Duodenal mucosa (tissue), 2 donors: ENCODE results near the gene LAIR1.
A peak's percentile ranks its signal among the peaks of the same experiment; 100 is the strongest.
"Not testable (repeated sequence)": the region's sequence is repeated elsewhere in the genome, so short reads cannot be mapped to it uniquely, and the experiment has no call there.

Source experiments
- H3K27ac ChIP-seq: one replicate; pipeline ENCODE4 v1.7.0; 2013; ENCODE audit warnings: low read depth, low read length
- H3K27me3 ChIP-seq, 2 donors: one replicate each; pipeline ENCODE4 v1.7.0; 2013; ENCODE audit warnings: low read length in 2 of 2, control low read depth in 1 of 2; ENCODE audit not compliant: insufficient read depth in 2 of 2, control insufficient read depth in 1 of 2
- H3K36me3 ChIP-seq, 2 donors: one replicate each; pipeline ENCODE4 v1.7.0; 2013; ENCODE audit warnings: low read length in 2 of 2, control low read depth in 1 of 2; ENCODE audit not compliant: insufficient read depth in 2 of 2, control insufficient read depth in 1 of 2
- H3K4me1 ChIP-seq, 2 donors: one replicate each; pipeline ENCODE4 v1.7.0; 2013; ENCODE audit warnings: low read length in 2 of 2, control low read depth in 1 of 2; ENCODE audit not compliant: insufficient read depth in 2 of 2, control insufficient read depth in 1 of 2
- H3K4me3 ChIP-seq, 2 donors: one replicate each; pipeline ENCODE4 v1.7.0; 2013; ENCODE audit warnings: low read length in 2 of 2, low read depth in 1 of 2
- H3K9ac ChIP-seq, 2 donors: one replicate each; pipeline ENCODE4 v1.7.0; 2013; ENCODE audit warnings: low read length in 2 of 2, low read depth in 1 of 2
- H3K9me3 ChIP-seq, 2 donors: one replicate each; pipeline ENCODE4 v1.7.0; 2013; ENCODE audit warnings: low read length in 2 of 2, control low read depth in 1 of 2; ENCODE audit not compliant: control insufficient read depth in 1 of 2

Gene LAIR1

DNA sequence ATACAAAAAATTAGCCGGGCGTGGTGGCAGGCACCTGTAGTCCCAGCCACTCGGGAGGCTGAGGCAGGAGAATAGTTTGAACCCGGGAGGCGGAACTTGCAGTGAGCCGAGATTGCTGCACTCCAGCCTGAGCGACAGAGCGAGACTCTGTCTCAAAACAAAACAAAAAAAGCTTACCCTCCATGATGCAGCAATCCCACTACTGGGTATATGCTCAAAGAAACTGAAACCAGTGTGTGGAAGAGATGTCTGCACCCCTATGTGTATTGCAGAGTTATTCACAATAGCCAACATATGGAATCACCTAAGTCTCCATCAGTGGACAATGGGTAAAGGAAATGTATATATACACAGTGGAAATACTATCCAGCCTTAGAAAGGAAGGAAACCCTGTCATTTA lies 31.0 kb upstream of the LAIR1 start:
- Histone ChIP-seq H3K27ac (no peak overlapping the region), H3K27me3 (no peaks in the 10 kb centered on the region), H3K4me1 (no peaks in the 10 kb centered on the region), H3K4me3 (no peak overlapping the region), H3K36me3 (no peaks in the 10 kb centered on the region), H3K9me3 (no peaks in the 10 kb centered on the region), H3K9ac (no peak overlapping the region)

- peaks cover 4 to 7% of the 10 kb centered on the region in 2 donors for H3K4me1 ChIP-seq
- no peaks in the 10 kb centered on the region for H3K9me3 ChIP-seq
- no peak overlapping the region for H3K27ac ChIP-seq
- peaks cover 3% of the 10 kb centered on the region in 2 donors for H3K27me3 ChIP-seq
- no peak overlapping the region for H3K4me3 ChIP-seq
- no peaks in the 10 kb centered on the region for H3K36me3 ChIP-seq
- no peak overlapping the region for H3K9ac ChIP-seq
Observed at GRCh38 chr19:54393381-54393780, 28.6 kb upstream of the LAIR1 start.

- Histone ChIP-seq H3K4me1 (peaks cover 5 to 7% of the 10 kb centered on the region in 2 donors), H3K9ac (no peak overlapping the region), H3K9me3 (no peaks in the 10 kb centered on the region), H3K27me3 (peaks cover 7 to 8% of the 10 kb centered on the region in 2 donors), H3K27ac (no peak overlapping the region), H3K36me3 (no peaks in the 10 kb centered on the region), H3K4me3 (no peak overlapping the region)
Observed at GRCh38 chr19:54392105-54392504, 27.4 kb upstream of the LAIR1 start.

DNA sequence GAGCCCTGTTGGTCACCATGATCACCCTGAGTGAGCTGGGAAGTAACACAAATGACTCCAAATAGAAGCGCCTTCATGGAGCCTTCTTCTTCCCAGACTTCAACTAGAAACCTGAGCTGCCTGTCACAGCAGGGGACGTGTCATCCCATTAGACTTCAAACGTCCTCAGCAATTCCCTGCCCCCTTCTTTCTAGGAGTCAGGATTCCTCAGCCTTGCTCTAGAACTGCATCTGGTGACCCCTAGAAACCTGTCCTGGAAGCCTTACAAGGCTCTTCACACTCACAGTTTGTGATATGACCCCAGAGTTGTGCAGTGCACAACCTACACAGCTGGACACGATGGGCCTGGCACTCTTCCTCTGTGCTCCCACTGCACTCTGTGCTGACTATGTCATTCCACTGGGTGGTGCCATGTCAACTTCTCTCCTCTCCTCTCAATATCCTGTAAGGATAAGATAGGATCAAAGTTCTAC lies 26.9 kb upstream of the LAIR1 start:
- no peaks in the 10 kb centered on the region for H3K9me3 ChIP-seq
- H3K4me3 ChIP-seq: no peak overlapping the region
- H3K9ac ChIP-seq: no peak overlapping the region
- peaks cover 7 to 8% of the 10 kb centered on the region in 2 donors for H3K27me3 ChIP-seq
- no peak overlapping the region for H3K27ac ChIP-seq
- H3K4me1 ChIP-seq: peaks cover 5 to 7% of the 10 kb centered on the region in 2 donors
- H3K36me3 ChIP-seq: no peaks in the 10 kb centered on the region

DNA sequence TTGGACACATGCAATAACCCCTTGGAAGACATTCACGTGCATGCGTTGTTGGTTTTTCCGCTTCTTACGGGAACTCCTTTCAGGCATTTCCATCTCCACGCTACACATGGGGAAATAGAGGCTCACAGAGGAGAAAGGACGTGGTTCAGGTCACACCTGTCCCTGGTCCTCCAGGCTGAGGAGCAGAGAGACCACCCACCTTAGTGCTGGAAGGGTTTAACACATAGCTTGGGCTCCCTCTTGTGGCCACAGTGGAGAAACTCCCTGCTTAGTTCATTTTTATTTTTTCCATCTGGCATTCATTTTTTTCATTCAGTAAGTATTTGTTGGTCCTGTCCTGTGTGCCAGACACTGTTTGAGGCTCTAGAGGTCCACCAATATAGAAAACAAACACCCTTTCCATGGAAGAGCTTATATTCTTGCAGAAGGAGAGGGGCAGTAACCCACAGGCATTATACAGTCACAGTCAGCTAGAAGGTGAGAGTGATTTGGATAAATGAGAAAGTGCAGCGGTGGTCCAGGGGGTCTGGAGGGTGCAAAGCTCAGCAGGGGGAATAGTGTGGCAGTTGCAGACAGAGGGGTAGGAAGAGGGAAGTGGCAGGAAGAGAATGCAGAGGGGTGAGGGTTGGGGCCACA lies 26.3 kb upstream of the LAIR1 start:
- no peaks in the 10 kb centered on the region for H3K36me3 ChIP-seq
- H3K4me3 ChIP-seq: no peak overlapping the region
- no peaks in the 10 kb centered on the region for H3K9me3 ChIP-seq
- H3K27ac ChIP-seq: no peak overlapping the region
- H3K27me3 ChIP-seq: peaks cover 7 to 8% of the 10 kb centered on the region in 2 donors
- H3K9ac ChIP-seq: no peak overlapping the region
- H3K4me1 ChIP-seq: peaks cover 5 to 7% of the 10 kb centered on the region in 2 donors

- Histone ChIP-seq H3K4me3 (no peak overlapping the region), H3K36me3 (no peaks in the 10 kb centered on the region), H3K9ac (no peak overlapping the region), H3K27ac (no peak overlapping the region), H3K27me3 (peaks cover 7 to 8% of the 10 kb centered on the region in 2 donors), H3K9me3 (no peaks in the 10 kb centered on the region), H3K4me1 (peaks cover 5 to 7% of the 10 kb centered on the region in 2 donors)
Observed at GRCh38 chr19:54389553-54389952, 24.8 kb upstream of the LAIR1 start.

- H3K4me3 ChIP-seq: peak overlapping the region; percentile 52 to 65
Observed at GRCh38 chr19:54388802-54389139, 24.0 kb upstream of the LAIR1 start.

GRCh38 chr19:54387991-54388801 lies 23.5 kb upstream of the LAIR1 start:
- no peaks in the 10 kb centered on the region for H3K36me3 ChIP-seq
- peak overlapping the region in 1 of 2 donors; percentile 47 for H3K9ac ChIP-seq
- H3K27ac ChIP-seq: no peak overlapping the region
- no peaks in the 10 kb centered on the region for H3K9me3 ChIP-seq
- peaks cover 7 to 8% of the 10 kb centered on the region in 2 donors for H3K27me3 ChIP-seq
- H3K4me3 ChIP-seq: peak overlapping the region; percentile 52 to 65
- peaks cover 5 to 7% of the 10 kb centered on the region in 2 donors for H3K4me1 ChIP-seq

More at GRCh38 chr19:54388802-54389139, 24.0 kb upstream of the LAIR1 start:
- no peaks in the 10 kb centered on the region for H3K9me3 ChIP-seq
- no peak overlapping the region for H3K27ac ChIP-seq
- H3K36me3 ChIP-seq: no peaks in the 10 kb centered on the region
- H3K27me3 ChIP-seq: peaks cover 7 to 8% of the 10 kb centered on the region in 2 donors
- H3K4me1 ChIP-seq: peaks cover 5 to 7% of the 10 kb centered on the region in 2 donors
- peak overlapping the region in 1 of 2 donors; percentile 47 for H3K9ac ChIP-seq

DNA sequence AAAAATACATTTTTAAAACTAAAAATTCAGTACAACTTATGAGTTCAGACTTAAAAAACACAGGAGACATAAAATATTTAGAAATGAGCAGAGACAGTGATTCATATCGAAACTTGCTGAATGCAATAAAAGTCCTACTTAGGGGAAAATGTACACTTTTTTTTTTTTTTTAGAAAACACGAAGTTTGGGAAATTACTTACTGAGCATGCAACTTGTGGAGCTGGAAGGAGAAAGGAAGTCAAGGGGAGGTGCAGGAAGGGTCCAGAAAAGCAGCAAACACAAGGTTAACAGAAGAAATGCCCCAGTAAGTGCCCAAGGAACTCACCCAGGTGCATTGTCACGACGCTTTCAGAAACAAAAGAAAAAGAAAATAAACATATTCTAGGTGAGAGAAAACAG lies 18.6 kb upstream of the LAIR1 start:
- no peak overlapping the region for H3K27ac ChIP-seq

GRCh38 chr19:54382041-54382440 lies 17.3 kb upstream of the LAIR1 start:
- not testable (repeated sequence) for H3K27ac ChIP-seq

More for the DNA sequence above, 18.6 kb upstream of the LAIR1 start:
- no peak overlapping the region for H3K4me3 ChIP-seq
- H3K27me3 ChIP-seq: peaks cover 4 to 5% of the 10 kb centered on the region in 2 donors
- H3K4me1 ChIP-seq: peaks cover 0 to under 1% of the 10 kb centered on the region in 2 donors
- no peaks in the 10 kb centered on the region for H3K9me3 ChIP-seq
- H3K36me3 ChIP-seq: no peaks in the 10 kb centered on the region
- H3K9ac ChIP-seq: no peak overlapping the region

More at GRCh38 chr19:54382041-54382440, 17.3 kb upstream of the LAIR1 start:
- H3K36me3 ChIP-seq, H3K27me3 ChIP-seq, H3K9me3 ChIP-seq, H3K4me1 ChIP-seq, H3K4me3 ChIP-seq, H3K9ac ChIP-seq: not testable (repeated sequence)
